ENCODE measurements around the gene REEP3.
"Not testable (repeated sequence)": the region's sequence is repeated elsewhere in the genome, so short reads cannot be mapped to it uniquely, and the experiment has no call there.

The REEP3 gene

DNA sequence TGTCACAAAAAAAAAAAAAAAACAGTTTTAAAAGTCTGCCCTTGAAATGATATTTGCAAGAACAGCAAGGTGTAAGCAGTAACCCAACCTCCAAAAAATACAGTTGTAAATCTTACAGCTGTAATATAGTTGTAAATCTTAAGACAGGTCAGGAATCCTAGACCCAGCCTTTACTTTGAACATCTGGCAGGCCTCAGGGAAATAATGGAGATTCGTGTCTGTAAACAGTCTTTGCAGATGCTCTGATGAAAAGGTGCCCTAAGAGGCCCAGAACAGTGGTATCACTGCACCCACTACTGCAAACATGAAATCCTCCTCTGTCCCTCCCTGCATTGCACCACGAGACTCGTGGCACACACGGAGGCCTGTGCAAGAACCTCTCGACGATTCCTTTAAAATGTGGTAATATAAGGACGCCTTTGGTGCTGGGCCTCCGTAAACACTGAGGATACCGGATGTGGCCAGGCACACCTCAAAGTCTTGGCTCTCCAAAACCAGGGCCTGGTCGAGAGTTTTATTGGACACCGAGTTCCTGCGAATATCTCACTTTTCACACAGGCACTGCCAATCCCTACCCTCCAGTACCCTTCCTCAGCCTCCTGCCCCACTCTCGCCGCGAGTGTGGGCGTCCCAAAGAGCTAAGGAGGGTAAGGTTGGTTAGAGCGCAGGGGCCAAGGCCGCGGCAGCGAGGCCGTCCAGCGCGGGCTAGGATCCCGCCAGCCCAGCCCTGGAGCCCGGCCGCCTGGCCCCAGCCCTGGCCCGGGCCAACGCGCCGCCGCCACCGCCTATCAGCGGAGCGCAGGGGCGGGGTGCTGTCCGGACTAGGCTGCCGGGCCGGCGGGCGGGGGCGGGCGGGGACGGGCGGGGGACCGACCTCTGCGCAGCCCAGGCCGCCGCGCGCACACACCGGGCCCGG, at the start of gene REEP3:
Gene REEP3 (plus strand): TSS at position 902 of the 916 bp plus-strand sequence. CDS start 145 bp downstream, outside the sequence.
- DNase-seq, result peak; percentile 53

DNA sequence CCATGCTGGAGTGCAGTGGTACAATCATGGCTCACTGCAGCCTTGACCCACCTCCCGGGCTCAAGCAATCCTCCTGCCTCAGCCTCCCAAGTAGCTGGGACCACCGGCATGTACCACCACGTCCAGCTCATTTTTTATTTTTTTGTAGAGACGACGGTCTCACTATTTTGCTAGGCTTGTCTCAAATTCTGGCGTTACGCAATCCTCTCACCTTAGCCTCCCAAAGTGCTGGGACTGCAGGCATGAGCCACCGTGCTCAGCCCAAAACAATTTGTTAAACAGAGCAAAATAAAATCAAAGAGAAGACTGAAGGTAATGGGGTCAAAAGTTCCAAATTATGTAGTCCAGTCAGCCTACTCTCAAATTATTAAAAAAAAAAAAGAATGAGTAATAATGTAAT, 46.7 kb upstream of the REEP3 start:
- DNase-seq, result no peak

GRCh38 chr10:63477927-63478326, 43.3 kb upstream of the REEP3 start:
- no peak for DNase-seq

- DNase-seq, result no peak
Measured at GRCh38 chr10:63478564-63478963, 42.6 kb upstream of the REEP3 start.

DNA sequence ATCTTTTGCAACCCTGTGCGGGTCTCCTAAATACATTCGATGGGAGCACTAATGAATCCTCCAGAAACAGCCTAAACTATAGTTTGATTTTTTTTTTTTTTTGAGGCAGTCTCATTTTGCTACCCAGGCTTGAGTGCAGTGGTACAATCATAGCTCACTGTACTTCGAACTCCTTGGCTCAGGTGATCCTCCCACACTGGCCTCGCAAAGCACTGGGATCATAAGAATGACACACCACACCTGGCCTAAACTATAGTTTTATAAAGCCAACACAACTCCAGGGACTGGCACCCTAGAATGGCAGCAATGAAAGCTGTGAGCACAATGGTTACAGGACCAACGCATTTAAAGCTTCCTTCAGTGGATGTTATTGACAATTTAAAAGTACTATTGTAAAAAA, 41.0 kb upstream of the REEP3 start:
- no peak for DNase-seq

GRCh38 chr10:63481815-63482421, 39.3 kb upstream of the REEP3 start:
- peak; percentile 3 for DNase-seq

GRCh38 chr10:63483983-63484382, 37.2 kb upstream of the REEP3 start:
- DNase-seq, result no peak

GRCh38 chr10:63487990-63488389, 33.2 kb upstream of the REEP3 start:
- DNase-seq, result no peak

- DNase-seq, result no peak
Measured at GRCh38 chr10:63489838-63490237, 31.4 kb upstream of the REEP3 start.

DNA sequence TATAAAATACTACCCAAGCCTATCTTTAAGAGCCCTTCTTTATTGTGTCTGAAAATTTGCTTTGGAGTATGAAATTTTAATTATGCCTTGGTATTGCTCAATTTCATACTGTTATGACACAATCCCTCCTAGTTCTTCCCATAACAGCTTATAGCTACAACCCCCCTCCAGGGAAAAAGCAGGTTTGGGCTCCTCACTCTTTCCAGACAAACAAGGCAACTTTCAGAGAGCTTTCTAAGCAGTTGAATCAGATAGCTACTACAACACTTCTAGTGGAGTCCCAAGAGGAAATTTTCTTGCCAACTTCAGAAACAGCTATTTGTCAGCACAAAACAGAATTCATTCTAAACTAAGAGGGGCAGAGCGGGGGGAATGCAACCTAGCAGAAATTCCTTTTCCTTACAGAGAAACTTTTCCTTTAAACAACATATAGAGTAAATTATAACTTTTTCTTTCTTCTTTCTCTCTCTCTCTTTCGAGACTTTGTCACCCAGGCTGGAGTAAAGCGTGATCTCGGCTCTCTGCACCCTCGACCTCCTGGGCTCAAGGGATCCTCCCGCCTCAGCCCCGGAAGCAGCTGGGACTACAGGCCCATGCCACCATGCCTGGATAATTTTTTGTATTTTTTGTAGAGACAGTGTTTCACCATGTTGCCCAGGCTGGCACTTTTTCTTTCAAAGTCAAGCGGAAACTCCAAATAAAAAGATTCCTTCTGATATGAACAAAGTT, 29.4 kb upstream of the REEP3 start:
- peak; percentile 92 for DNase-seq

- peak; percentile 7 for DNase-seq
Measured at GRCh38 chr10:63492317-63492690, 28.9 kb upstream of the REEP3 start.

DNA sequence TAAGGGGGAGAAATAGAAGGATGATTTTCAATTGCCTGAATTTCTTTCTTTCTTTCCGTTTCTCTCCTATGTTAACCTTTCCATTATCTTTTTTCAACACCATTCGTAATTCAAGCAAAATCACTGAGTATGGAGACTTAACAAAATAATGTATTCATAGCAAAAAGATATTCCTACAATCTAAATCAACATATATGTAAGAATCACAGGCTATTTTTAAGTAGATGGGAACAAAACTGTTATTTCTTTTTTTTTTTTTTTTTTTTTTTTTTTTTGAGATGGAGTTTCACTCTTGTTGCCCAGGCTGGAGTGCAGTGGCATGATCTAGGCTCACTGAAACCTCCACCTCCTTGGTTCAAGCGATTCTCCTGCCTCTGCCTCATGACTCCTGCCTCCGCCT, 28.2 kb upstream of the REEP3 start:
- DNase-seq, result no peak

- DNase-seq, result peak; percentile 20
Measured at GRCh38 chr10:63494951-63495350, 26.2 kb upstream of the REEP3 start.

GRCh38 chr10:63496561-63496960, 24.6 kb upstream of the REEP3 start:
- DNase-seq, result no peak

- DNase-seq, result no peak
Measured at GRCh38 chr10:63497321-63497720, 23.9 kb upstream of the REEP3 start.

DNA sequence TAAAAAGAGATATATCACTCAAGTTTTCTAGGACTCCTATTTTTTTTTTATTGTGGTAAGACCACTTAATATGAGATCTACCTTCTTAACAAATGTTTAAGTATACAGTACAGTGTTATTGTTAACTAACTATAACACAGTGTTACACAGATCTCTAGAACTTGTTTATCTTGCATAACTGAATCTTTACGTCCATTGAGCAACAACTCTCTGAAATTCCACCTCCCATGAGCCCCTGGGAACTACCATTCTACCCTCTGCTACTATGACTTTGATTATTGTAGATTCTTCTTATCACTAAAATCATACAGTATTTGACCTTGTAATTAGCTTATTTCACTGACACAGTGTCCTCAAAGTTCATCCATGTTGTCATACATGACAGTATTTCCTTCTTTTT, 22.5 kb upstream of the REEP3 start:
- DNase-seq, result no peak

DNA sequence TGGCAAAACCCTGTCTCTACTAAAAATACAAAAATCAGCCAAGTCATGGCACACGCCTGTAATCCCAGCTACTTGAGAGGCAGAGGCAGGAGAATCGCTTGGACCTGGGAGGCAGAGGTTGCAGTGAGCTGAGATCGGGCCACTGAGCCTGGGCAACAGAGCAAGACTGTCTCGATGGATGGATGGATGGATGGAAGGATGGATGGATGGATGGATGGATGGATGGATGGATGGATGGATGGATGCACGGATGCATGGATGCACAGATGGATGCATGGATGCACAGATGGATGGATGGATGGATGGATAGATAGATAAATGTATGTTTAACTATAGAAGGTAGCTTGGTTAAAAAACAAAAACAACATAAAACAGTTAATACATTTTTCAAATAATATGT, 20.6 kb upstream of the REEP3 start:
- DNase-seq, result not testable (repeated sequence)

- peak; percentile 7 for DNase-seq
Measured at GRCh38 chr10:63501954-63502353, 19.2 kb upstream of the REEP3 start.

- no peak for DNase-seq
Measured at GRCh38 chr10:63502832-63503231, 18.4 kb upstream of the REEP3 start.

- no peak for DNase-seq
Measured at GRCh38 chr10:63503395-63503794, 17.8 kb upstream of the REEP3 start.

DNA sequence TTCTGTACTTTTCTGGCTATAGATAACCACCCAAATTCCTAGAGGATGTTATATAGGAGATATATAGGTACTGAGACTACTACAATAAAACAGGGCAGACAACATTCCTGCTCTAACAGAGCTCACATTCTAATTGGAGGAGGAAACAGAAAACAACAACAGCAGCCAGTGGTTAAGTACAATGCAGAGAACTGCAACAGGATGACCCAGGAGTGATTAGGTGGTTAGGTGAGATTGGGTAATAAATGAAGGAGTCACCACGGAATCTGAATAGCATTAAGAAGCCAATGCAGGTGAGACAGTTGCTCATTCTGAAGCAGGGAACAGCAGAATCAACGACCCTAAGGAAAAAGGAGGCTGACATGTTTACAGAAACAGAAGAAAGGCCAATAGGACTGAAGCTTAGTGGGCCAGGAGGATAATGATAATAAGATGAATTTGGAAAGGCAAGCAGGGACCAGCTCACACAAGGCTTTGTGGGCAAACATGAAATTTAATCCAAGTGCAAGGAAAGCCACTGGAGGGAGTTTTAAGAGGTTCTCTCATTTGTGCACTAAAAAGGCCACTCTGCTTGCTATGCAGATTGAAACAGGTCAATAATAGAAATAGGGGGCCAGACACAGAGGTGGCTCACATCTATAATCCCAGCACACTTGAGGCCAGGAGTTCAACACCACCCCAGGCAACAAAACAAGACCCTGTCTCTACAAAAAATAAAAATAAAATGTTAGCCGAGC, 16.9 kb upstream of the REEP3 start:
- no peak for DNase-seq

DNA sequence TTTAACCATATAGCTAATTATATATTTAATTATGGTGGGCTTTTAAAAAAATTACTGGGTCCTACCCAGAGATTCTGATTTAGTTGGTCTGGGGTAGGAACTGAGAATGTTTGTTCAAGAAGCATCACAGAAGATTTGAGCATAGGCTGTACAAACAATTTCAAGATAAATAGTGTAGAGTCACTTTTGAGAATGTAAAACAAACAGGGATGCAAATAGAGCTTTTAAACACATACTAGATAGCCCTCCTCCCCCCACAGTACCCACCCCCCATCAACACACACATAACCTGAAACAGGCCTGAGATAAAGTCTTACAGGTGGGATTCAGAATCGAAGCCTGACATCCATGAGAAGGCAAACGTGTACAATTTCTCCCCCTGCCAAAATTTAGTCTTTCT, 15.6 kb upstream of the REEP3 start:
- DNase-seq, result no peak

DNA sequence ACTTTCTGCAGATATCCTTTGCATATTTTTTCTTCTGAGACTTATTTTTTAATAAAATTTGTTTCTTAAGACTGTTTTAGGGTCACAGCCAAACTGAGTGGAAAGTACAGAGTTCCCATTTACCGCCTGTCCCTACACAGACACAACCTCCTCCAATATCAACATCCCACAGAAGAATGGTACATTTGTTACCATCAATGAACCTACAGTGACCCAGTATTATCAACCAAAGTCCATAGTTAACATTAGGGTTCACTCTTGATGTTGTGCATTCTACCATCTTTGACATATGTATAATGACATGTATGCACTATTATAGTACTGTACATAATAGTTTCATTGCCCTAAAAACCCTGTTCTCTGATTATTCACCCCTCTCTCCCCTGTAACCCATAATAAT, 14.6 kb upstream of the REEP3 start:
- DNase-seq, result no peak
